Lower leg skin (tissue), 3 donors: ENCODE data around the gene KCNG2.

Experiments used
- CTCF ChIP-seq, 3 donors: fragments of 450-650 bp; IDR thresholded peaks; one replicate each; pipeline ENCODE4 v1.5.1; 2016; ENCODE audit warnings: antibody characterized with exemption in 3 of 3, mild to moderate bottlenecking in 3 of 3, moderate library complexity in 2 of 3
- POLR2A ChIP-seq, 2 donors: fragments of 450-650 bp; IDR thresholded peaks; one replicate each; pipeline ENCODE4 v1.6.1; 2016 to 2017; ENCODE audit warnings: antibody characterized with exemption in 2 of 2, mild to moderate bottlenecking in 1 of 2, moderate library complexity in 1 of 2

GRCh38 chr18:79918615-79919011, 120.9 kb downstream of the KCNG2 start:
- TF ChIP-seq CTCF (IDR thresholded peaks at IDR 0.05), result no peak
- no peak for TF ChIP-seq POLR2A (IDR thresholded peaks at IDR 0.05)
